ENCODE data around the gene STRIP1.

STRIP1 gene

GRCh38 chr1:110092991-110093390 is 58.6 kb downstream of the STRIP1 start:
- no peak overlapping the region for H3K4me3 ChIP-seq (ENCODE audit: low read length)
- no peak for TF ChIP-seq CTCF (conservative IDR thresholded peaks at IDR 0.05; ENCODE audit: low read length)
- no peak for DNase-seq (ENCODE audit: low read depth)

- no peak for DNase-seq (ENCODE audit: low read depth)
- no peak for TF ChIP-seq CTCF (conservative IDR thresholded peaks at IDR 0.05; ENCODE audit: low read length)
- H3K4me3 ChIP-seq (ENCODE audit: low read length) = no peak overlapping the region
These were observed 60.7 kb downstream of the STRIP1 start for GRCh38 chr1:110094931-110095654.

GRCh38 chr1:110097507-110098221 is 63.2 kb downstream of the STRIP1 start:
- no peak overlapping the region for H3K4me3 ChIP-seq (ENCODE audit: low read length)
- DNase-seq (ENCODE audit: low read depth) = no peak
- no peak for TF ChIP-seq CTCF (conservative IDR thresholded peaks at IDR 0.05; ENCODE audit: low read length)

- no peak overlapping the region for H3K4me3 ChIP-seq (ENCODE audit: low read length)
- TF ChIP-seq CTCF (conservative IDR thresholded peaks at IDR 0.05; ENCODE audit: low read length) = no peak
- DNase-seq (ENCODE audit: low read depth) = no peak
These were observed 64.0 kb downstream of the STRIP1 start for GRCh38 chr1:110098222-110099026.

GRCh38 chr1:110100335-110100734 is 65.9 kb downstream of the STRIP1 start:
- DNase-seq (ENCODE audit: low read depth) = no peak
- H3K4me3 ChIP-seq (ENCODE audit: low read length) = no peak overlapping the region
- TF ChIP-seq CTCF (conservative IDR thresholded peaks at IDR 0.05; ENCODE audit: low read length) = no peak

GRCh38 chr1:110102081-110102480 is 67.7 kb downstream of the STRIP1 start:
- no peak for TF ChIP-seq CTCF (conservative IDR thresholded peaks at IDR 0.05; ENCODE audit: low read length)
- DNase-seq (ENCODE audit: low read depth) = no peak
- no peak overlapping the region for H3K4me3 ChIP-seq (ENCODE audit: low read length)
